Neuronal stem cell (in vitro differentiated cells): ENCODE measurements around the gene UBA7.
A peak's percentile ranks its signal among the peaks of the same experiment; 100 is the strongest.

Source experiments
- DNase-seq: peaks from one replicate; pipeline ENCODE4 v3.0.0-alpha.2; 2013; ENCODE audit warnings: low spot score
- H2AFZ ChIP-seq: one replicate; pipeline ENCODE4 v1.6.1; 2013; ENCODE audit warnings: mild to moderate bottlenecking, low read length, inconsistent platforms
- H2AK5ac ChIP-seq: 2 replicates; pipeline ENCODE4 v1.6.1; 2013; ENCODE audit warnings: low read depth, mild to moderate bottlenecking, inconsistent platforms, low read length, moderate library complexity, mixed read lengths
- H2BK120ac ChIP-seq: 2 replicates; pipeline ENCODE4 v1.6.1; 2013; ENCODE audit warnings: low read depth, mild to moderate bottlenecking, inconsistent platforms, low read length, moderate library complexity, mixed read lengths
- H2BK12ac ChIP-seq: one replicate; pipeline ENCODE4 v1.6.1; 2013; ENCODE audit warnings: low read length, inconsistent platforms
- H2BK15ac ChIP-seq: 2 replicates; pipeline ENCODE4 v1.6.1; 2013; ENCODE audit warnings: mild to moderate bottlenecking, low read length, inconsistent platforms, mixed read lengths
- H2BK5ac ChIP-seq: one replicate; pipeline ENCODE4 v1.6.1; 2013; ENCODE audit warnings: inconsistent platforms, mild to moderate bottlenecking, low read length, moderate library complexity
- H3K14ac ChIP-seq: one replicate; pipeline ENCODE4 v1.6.1; 2013; ENCODE audit warnings: low read length, inconsistent platforms
- H3K18ac ChIP-seq: 2 replicates; pipeline ENCODE4 v1.6.1; 2013; ENCODE audit warnings: low read length, inconsistent platforms
- H3K23ac ChIP-seq: 2 replicates; pipeline ENCODE4 v1.6.1; 2013; ENCODE audit warnings: low read depth, mild to moderate bottlenecking, mixed read lengths, low read length, inconsistent platforms; ENCODE audit not compliant: poor library complexity
- H3K27ac ChIP-seq: replicated peaks from 3 replicates; pipeline ENCODE4 v1.5.1; 2013; ENCODE audit warnings: low read length, inconsistent platforms
- H3K27me3 ChIP-seq, 3 experiments: 2 replicates each; pipeline ENCODE4 v1.6.1; 2013; ENCODE audit warnings: low read length in 3 of 3, mild to moderate bottlenecking in 2 of 3, inconsistent platforms in 1 of 3, low read depth in 1 of 3, mixed read lengths in 1 of 3, moderate library complexity in 1 of 3; ENCODE audit not compliant: control insufficient read depth in 3 of 3, insufficient read depth in 3 of 3
- H3K36me3 ChIP-seq, 2 donors: replicated peaks in 1 of 2; 2 replicates each; pipeline ENCODE4 v1.6.1; 2013; ENCODE audit warnings: low read length in 2 of 2; ENCODE audit not compliant: control insufficient read depth in 2 of 2, insufficient read depth in 2 of 2
- H3K4ac ChIP-seq: 2 replicates; pipeline ENCODE4 v1.6.1; 2013; ENCODE audit warnings: inconsistent platforms, mild to moderate bottlenecking, low read length, moderate library complexity
- H3K4me1 ChIP-seq, 2 donors: 1 replicate in 1 of 2; 2 replicates in 1 of 2; pipeline ENCODE4 v1.6.1; 2013; ENCODE audit warnings: low read length in 2 of 2, low read depth in 1 of 2; ENCODE audit not compliant: control insufficient read depth in 2 of 2, insufficient read depth in 1 of 2
- H3K4me2 ChIP-seq: one replicate; pipeline ENCODE4 v1.6.1; 2013; ENCODE audit warnings: mild to moderate bottlenecking, low read length, inconsistent platforms; ENCODE audit not compliant: insufficient read depth, poor library complexity, severe bottlenecking
- H3K4me3 ChIP-seq, 2 donors: 2 replicates each; pipeline ENCODE4 v1.5.1; 2013; ENCODE audit warnings: low read length in 2 of 2, mild to moderate bottlenecking in 2 of 2, inconsistent platforms in 1 of 2, moderate library complexity in 1 of 2
- H3K79me1 ChIP-seq: one replicate; pipeline ENCODE4 v1.6.1; 2013; ENCODE audit warnings: low read depth, mild to moderate bottlenecking, inconsistent platforms, low read length, moderate library complexity
- H3K9ac ChIP-seq: one replicate; pipeline ENCODE4 v1.6.1; 2013; ENCODE audit warnings: mild to moderate bottlenecking, low read depth, low read length, inconsistent platforms; ENCODE audit not compliant: poor library complexity
- H3K9me3 ChIP-seq, 2 donors: replicated peaks in 1 of 2; 2 replicates each; pipeline versions ENCODE3 to v1.6.1; 2013; ENCODE audit warnings: low read length in 2 of 2, mild to moderate bottlenecking in 2 of 2, inconsistent platforms in 1 of 2, low read depth in 1 of 2, mixed read lengths in 1 of 2, moderate library complexity in 1 of 2; ENCODE audit not compliant: control insufficient read depth in 2 of 2, insufficient read depth in 1 of 2
- H4K8ac ChIP-seq: one replicate; pipeline ENCODE4 v1.6.1; 2013; ENCODE audit warnings: low read depth, mild to moderate bottlenecking, inconsistent platforms, low read length, moderate library complexity
- H4K91ac ChIP-seq: one replicate; pipeline ENCODE4 v1.6.1; 2013; ENCODE audit warnings: low read length, low read depth, mild to moderate bottlenecking, inconsistent platforms; ENCODE audit not compliant: poor library complexity
- WGBS, 2 donors: extraction: QIAGEN DNeasy Blood & Tissue Kit; methylation state at CpG; one replicate each; pipeline ENCODE4 v1.1.7; 2013; ENCODE audit warnings: missing lambda C conversion rate in 2 of 2, mixed read lengths in 1 of 2; ENCODE audit not compliant: insufficient read length in 2 of 2, insufficient replicate concordance in 1 of 2; ENCODE audit errors: extremely low coverage in 2 of 2; 5-methylcytosine and 5-hydroxymethylcytosine counted together

Gene UBA7

DNA sequence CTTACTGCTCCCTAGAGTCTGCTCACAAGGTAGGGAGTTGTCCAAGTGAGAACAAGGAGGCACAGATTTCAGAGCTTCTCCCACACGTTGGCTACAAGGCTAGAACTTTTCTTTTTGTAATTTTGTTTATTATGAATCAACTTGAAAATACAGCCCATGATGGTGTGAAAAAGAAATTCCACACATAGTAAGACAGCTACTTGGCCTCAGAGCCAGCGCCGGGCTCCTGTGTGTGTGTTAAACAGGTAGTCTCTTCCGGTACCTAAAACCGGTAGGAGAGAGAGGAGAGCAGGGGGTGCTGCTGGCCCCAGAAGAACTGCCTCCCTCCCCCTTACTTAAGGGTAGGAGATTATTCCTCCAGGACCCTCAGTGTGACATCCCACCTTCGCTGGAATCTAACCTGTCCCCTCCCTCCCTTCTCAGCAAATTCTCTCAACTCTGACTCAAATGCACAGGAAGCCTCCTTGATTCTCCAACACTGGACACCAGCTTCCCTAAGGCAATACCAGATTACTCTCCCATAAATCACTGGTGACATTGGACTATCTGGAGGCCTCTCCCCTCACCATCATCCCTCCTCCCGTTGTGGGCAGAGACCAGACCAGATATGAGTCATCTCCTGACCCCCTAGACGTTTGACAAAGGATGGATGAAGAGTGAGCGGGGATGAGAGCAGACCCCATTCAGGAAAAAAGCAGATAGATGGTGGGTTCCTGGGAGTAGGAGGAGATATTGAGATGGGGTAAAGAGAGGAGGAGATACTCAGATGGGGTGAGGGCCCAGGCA is 22.9 kb downstream of the UBA7 start:
- DNase-seq, result no peak

DNA sequence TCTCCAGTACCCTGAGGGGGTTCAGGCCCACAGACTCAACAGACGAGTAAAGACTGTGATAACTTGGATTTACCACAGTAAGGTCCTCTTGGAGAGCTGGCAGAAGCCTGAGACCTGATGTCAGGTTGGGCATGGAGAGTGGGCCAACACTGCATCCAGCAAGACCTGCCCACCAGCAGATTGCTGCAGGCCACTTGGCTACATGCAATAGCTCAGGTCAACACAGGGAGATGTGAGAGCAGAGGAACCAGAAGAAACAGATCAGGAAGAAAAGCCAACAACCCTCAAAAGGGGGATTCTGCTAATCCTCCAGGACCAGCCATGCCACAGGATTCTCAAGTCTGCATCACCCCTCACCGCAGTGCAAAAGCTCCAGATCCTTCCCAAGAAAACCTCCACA is 25.7 kb downstream of the UBA7 start:
- peaks cover 2 to 14% of the 10 kb centered on the region in 2 donors for H3K36me3 ChIP-seq
- H3K27ac ChIP-seq, result no peak overlapping the region
- WGBS, 2 donors, result no CpG with 5 or more reads among the region's 2 CpGs
- no peak for DNase-seq
- H3K4ac ChIP-seq, result no peak overlapping the region
- no peak overlapping the region for H2BK5ac ChIP-seq
- H2AFZ ChIP-seq, result no peak overlapping the region
- no peak overlapping the region for H4K8ac ChIP-seq
- H3K9ac ChIP-seq, result peak overlapping the region; percentile 63
- H3K14ac ChIP-seq, result no peak overlapping the region
- H2BK12ac ChIP-seq, result peak overlapping the region; percentile 77
- peaks cover 11% of the 10 kb centered on the region in 2 donors for H3K4me1 ChIP-seq
- H3K23ac ChIP-seq, result no peak overlapping the region
- H3K4me2 ChIP-seq, result no peak overlapping the region
- no peaks in the 10 kb centered on the region for H3K9me3 ChIP-seq
- H2AK5ac ChIP-seq, result peak overlapping the region; percentile 67
- no peak overlapping the region for H4K91ac ChIP-seq
- H3K27me3 ChIP-seq, result peaks cover 0 to 7% (median 0%) of the 10 kb centered on the region in 3 experiments
- H3K18ac ChIP-seq, result no peak overlapping the region
- no peak overlapping the region for H3K4me3 ChIP-seq
- no peaks in the 10 kb centered on the region for H3K79me1 ChIP-seq
- H2BK15ac ChIP-seq, result no peak overlapping the region
- H2BK120ac ChIP-seq, result no peak overlapping the region

More for the DNA sequence above, 22.9 kb downstream of the UBA7 start:
- Histone ChIP-seq H2BK5ac (no peak overlapping the region), H2BK15ac (no peak overlapping the region), H3K9me3 (no peaks in the 10 kb centered on the region), H3K18ac (no peak overlapping the region), H2BK12ac (no peak overlapping the region), H3K27me3 (peaks cover 0 to 15% (median 0%) of the 10 kb centered on the region in 3 experiments), H3K4me3 (no peak overlapping the region), H3K27ac (no peak overlapping the region), H3K79me1 (no peaks in the 10 kb centered on the region), H4K91ac (no peak overlapping the region), H3K9ac (no peak overlapping the region), H2AK5ac (no peak overlapping the region), H3K14ac (no peak overlapping the region), H4K8ac (no peak overlapping the region), H3K4ac (no peak overlapping the region), H3K36me3 (no peaks in the 10 kb centered on the region), H2BK120ac (no peak overlapping the region), H3K4me2 (no peak overlapping the region), H3K23ac (no peak overlapping the region), H3K4me1 (peaks cover 11 to 12% of the 10 kb centered on the region in 2 donors), H2AFZ (peak overlapping the region; percentile 38)
- no CpG with 5 or more reads among the region's 9 CpGs for WGBS, 2 donors

DNA sequence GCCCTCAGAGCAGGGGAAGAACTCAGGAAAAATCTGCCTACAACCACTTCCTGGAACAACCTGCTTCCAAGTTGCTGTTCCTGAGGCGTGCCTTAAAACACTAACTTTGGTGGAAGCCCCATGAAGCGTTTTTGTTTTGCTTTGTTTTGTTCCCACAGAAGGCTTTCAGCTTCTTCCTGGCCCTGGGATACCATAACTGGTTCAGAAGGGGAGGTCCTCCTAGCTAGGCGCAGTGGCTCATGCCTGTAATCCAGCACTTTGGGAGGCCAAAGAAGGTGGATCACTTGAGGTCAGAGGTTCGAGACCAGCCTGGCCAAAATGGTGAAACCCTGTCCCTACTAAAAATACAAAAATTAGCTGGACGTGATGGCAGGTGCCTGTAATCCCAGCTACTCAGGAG is 26.2 kb downstream of the UBA7 start:
- Histone ChIP-seq H3K4me2 (no peak overlapping the region), H2BK5ac (no peak overlapping the region), H2BK120ac (no peak overlapping the region), H3K14ac (no peak overlapping the region), H2AK5ac (no peak overlapping the region), H2BK12ac (no peak overlapping the region), H3K36me3 (peaks cover 2 to 17% of the 10 kb centered on the region in 2 donors), H3K79me1 (no peaks in the 10 kb centered on the region), H3K9ac (no peak overlapping the region), H3K4ac (no peak overlapping the region), H3K27me3 (peaks cover 0 to 2% (median 0%) of the 10 kb centered on the region in 3 experiments), H3K9me3 (no peaks in the 10 kb centered on the region), H4K91ac (no peak overlapping the region), H3K18ac (no peak overlapping the region), H3K4me3 (no peak overlapping the region), H3K4me1 (peaks cover 11% of the 10 kb centered on the region in 2 donors), H3K27ac (no peak overlapping the region), H2BK15ac (no peak overlapping the region), H3K23ac (no peak overlapping the region), H2AFZ (no peak overlapping the region), H4K8ac (no peak overlapping the region)
- no CpG with 5 or more reads among the region's 5 CpGs for WGBS, 2 donors
- DNase-seq, result no peak

DNA sequence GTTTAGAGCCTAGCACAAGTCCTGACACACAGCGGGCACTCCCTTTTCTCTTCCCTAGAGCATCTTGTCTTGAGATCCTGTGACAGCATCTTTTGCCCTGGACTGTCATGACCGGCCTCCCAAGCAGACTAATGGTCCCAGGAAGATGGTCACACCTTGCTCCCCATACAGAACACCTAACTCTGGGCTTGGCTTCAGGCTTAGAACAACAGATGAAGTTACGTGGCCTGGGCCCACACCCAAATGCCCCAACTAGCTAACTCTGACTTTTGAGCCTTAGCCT is 26.6 kb downstream of the UBA7 start:
- no peaks in the 10 kb centered on the region for H3K27me3 ChIP-seq
- WGBS, 2 donors, result no CpG with 5 or more reads among the region's 3 CpGs
- H2BK5ac ChIP-seq, result no peak overlapping the region
- peak overlapping the region; percentile 1 for H2BK15ac ChIP-seq
- no peak overlapping the region for H2BK12ac ChIP-seq
- no peaks in the 10 kb centered on the region for H3K79me1 ChIP-seq
- H3K4me2 ChIP-seq, result no peak overlapping the region
- peak overlapping the region; percentile 43 for H2AK5ac ChIP-seq
- no peak overlapping the region for H3K4ac ChIP-seq
- H3K14ac ChIP-seq, result no peak overlapping the region
- H4K8ac ChIP-seq, result no peak overlapping the region
- H3K36me3 ChIP-seq, result peaks cover 5 to 21% of the 10 kb centered on the region in 2 donors
- no peak overlapping the region for H3K9ac ChIP-seq
- H2AFZ ChIP-seq, result peak overlapping the region; percentile 84
- no peak overlapping the region for H3K18ac ChIP-seq
- no peak overlapping the region for H3K23ac ChIP-seq
- no peaks in the 10 kb centered on the region for H3K9me3 ChIP-seq
- H4K91ac ChIP-seq, result no peak overlapping the region
- DNase-seq, result no peak
- no peak overlapping the region for H3K27ac ChIP-seq
- H3K4me1 ChIP-seq, result peaks cover 11% of the 10 kb centered on the region in 2 donors
- peak overlapping the region; percentile 73 to 97 for H3K4me3 ChIP-seq
- H2BK120ac ChIP-seq, result no peak overlapping the region
